Endothelial cell (in vitro differentiated cells): ENCODE results near the gene P2RY11. TPM values are rescaled to one million over a fixed set of nuclear protein-coding genes. Genes with fewer than 3 reads are reported as not detected.
A peak's percentile ranks its signal among the peaks of the same experiment; 100 is the strongest.

Experiments used
- DNase-seq: peaks from one replicate; pipeline ENCODE4 v3.0.0; 2021; ENCODE audit warnings: low spot score
- H3K27ac Mint-ChIP-seq: one replicate; pipeline ENCODE4 v1.8.0; 2021; ENCODE audit warnings: mixed read lengths, inconsistent platforms; ENCODE audit not compliant: unreplicated experiment
- H3K27me3 Mint-ChIP-seq: one replicate; pipeline ENCODE4 v1.8.0; 2021; ENCODE audit warnings: mild to moderate bottlenecking, moderate library complexity, mixed read lengths, inconsistent platforms; ENCODE audit not compliant: unreplicated experiment
- H3K36me3 Mint-ChIP-seq: one replicate; pipeline ENCODE4 v1.8.0; 2021; ENCODE audit warnings: mild to moderate bottlenecking, low read depth, mixed read lengths, inconsistent platforms; ENCODE audit not compliant: unreplicated experiment
- H3K4me1 Mint-ChIP-seq: one replicate; pipeline ENCODE4 v1.8.0; 2021; ENCODE audit warnings: mild to moderate bottlenecking, mixed read lengths, inconsistent platforms; ENCODE audit not compliant: unreplicated experiment
- H3K4me3 Mint-ChIP-seq: one replicate; pipeline ENCODE4 v1.8.0; 2021; ENCODE audit warnings: mild to moderate bottlenecking, mixed read lengths, inconsistent platforms; ENCODE audit not compliant: unreplicated experiment
- H3K9me3 Mint-ChIP-seq: one replicate; pipeline ENCODE4 v1.8.0; 2021; ENCODE audit warnings: mixed read lengths, inconsistent platforms; ENCODE audit not compliant: unreplicated experiment
- CTCF ChIP-seq: fragments of 200-600 bp; sonication (generic); IDR thresholded peaks from one replicate; pipeline ENCODE4 v1.5.0; 2021; ENCODE audit warnings: antibody characterized with exemption; ENCODE audit not compliant: unreplicated experiment
- total RNA-seq: library from RNA; stranded (reverse); fragmentation: NEBNext Ultra II Directional; extraction: Animal tissue kit (Norgen Biotek cat#: 25700); gene quantifications from one replicate; pipeline ENCODE4 v1.2.1, GENCODE V29; 2021; ENCODE audit not compliant: unreplicated experiment

P2RY11 gene
- total RNA-seq, 1 donor from 2014 or later = 16.3 TPM

DNA sequence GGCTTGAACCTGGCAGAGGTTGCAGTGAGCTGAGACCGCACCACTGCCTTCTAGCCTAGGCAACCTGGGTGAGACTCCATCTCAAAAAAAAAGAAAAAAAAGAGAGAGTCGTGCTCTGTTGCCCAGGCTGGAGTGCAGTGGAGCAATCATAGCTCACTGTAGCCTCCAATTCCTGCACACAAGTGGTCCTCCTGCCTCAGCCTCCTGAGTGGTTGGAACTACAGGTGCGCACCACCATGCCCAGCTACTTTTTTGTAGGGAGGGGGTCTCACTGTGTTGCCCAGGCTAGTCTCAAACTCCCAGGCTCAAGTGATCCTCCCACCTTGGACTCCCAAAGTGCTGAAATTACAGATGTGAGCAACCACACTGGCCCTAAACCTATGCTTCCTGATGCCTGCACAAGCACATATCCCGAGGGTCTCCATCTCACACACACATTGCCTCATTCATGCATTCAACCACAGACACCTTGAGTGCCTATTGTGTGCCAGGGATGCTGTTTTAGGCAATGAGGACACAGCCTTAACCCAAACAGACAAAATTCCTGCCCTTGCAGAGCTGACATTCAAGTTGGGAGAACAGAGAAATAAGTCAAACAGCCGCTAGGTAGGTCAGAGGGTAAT is 11.2 kb upstream of the P2RY11 start:
- Mint-ChIP-seq H3K9me3 (no peaks in the 10 kb centered on the region), H3K36me3 (peaks cover 4% of the 10 kb centered on the region), H3K27ac (no peak overlapping the region), H3K4me3 (no peak overlapping the region), H3K27me3 (peaks cover 6% of the 10 kb centered on the region), H3K4me1 (peaks cover 5% of the 10 kb centered on the region)
- TF ChIP-seq CTCF = no peak
- no peak for DNase-seq

DNA sequence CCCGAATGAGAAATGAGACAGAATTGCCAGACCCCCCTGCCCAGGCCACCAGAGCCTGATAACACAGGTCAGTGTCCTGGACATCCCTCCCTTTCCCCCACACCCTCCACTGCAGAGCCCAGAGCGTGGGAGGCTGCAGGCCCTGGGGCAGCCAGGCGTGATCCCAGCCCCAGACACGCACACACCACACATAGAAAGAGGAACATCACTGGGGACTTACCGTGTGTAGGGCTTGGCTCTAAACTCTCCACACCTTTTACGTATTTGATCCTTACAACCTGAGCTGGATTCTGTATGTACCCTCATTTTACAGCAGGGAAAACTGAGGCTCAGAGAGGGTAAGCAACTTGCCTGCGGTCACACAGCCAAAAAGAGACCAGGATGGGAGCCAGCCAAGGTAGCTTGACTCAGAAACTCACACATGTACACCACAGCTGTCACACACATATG is 8.7 kb upstream of the P2RY11 start:
- no peak overlapping the region for H3K27ac Mint-ChIP-seq
- no peak overlapping the region for H3K4me3 Mint-ChIP-seq
- no peak for TF ChIP-seq CTCF
- DNase-seq = no peak
- peaks cover 11% of the 10 kb centered on the region for H3K27me3 Mint-ChIP-seq
- H3K4me1 Mint-ChIP-seq = peaks cover 14% of the 10 kb centered on the region
- peaks cover 7% of the 10 kb centered on the region for H3K36me3 Mint-ChIP-seq
- no peaks in the 10 kb centered on the region for H3K9me3 Mint-ChIP-seq

DNA sequence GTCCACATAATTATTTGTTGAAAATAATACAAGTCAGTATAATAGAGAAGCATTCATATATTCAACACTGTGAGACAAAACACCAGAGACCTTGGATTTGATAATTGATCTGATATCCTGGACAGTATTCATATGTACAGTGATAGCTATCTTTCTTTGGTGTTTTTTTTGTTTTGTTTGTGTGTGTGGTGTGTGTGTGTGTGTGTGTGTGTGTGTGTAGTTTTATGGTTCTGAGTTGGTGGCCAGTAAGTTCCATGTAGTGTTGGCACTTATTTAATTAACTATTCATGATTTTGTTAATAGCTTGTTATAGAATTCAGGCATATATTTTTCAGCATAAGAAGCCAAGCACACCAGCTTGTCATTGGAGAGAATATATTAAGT is 7.4 kb upstream of the P2RY11 start:
- peaks cover 9% of the 10 kb centered on the region for H3K27me3 Mint-ChIP-seq
- DNase-seq = no peak
- no peak overlapping the region for H3K27ac Mint-ChIP-seq
- no peaks in the 10 kb centered on the region for H3K9me3 Mint-ChIP-seq
- H3K4me3 Mint-ChIP-seq = no peak overlapping the region
- H3K36me3 Mint-ChIP-seq = peaks cover 7% of the 10 kb centered on the region
- TF ChIP-seq CTCF = no peak
- H3K4me1 Mint-ChIP-seq = peaks cover 14% of the 10 kb centered on the region

DNA sequence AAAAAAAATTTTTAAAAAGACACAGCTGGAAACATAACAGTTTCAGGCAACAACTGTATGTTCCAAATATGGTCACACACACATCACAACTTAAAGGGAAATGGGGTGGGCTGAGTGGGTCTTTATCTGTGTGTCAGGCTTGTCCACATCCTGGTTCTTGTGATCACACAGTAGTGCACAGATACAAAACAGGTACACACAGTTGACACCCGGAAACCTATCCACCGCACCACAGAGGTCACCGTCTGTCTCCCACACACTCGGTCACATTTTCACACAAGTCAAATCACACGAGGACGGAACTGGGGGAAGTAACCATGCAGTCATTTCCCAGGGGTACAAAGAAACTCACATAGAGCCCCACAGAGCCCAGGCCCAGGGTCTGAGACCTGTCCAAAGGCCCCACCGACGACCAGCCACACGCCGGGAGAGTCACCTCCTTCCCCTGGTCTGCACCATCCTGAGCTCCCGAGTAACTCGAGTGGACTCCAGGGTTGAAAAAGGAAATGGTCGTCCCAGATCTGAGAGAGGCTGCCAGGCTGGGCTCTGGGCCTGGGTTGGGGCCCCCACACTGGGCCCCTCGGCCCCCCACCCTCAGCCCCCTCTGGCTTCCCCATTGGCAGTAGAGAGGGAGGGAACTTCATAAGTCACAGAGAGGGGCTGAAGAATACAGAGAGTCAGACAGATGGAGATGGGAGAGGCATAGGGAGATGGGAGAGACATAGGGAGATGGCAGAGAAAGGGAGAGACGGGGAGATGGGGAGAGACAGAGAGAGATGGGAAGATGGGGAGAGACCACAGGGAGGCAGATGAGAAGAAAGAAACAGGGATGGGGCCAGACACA is 6.6 kb upstream of the P2RY11 start:
- peak overlapping the region; percentile 96 for H3K27ac Mint-ChIP-seq
- TF ChIP-seq CTCF = no peak
- no peak for DNase-seq
- peak overlapping the region; percentile 80 for H3K4me3 Mint-ChIP-seq
- peaks cover 9% of the 10 kb centered on the region for H3K27me3 Mint-ChIP-seq
- H3K9me3 Mint-ChIP-seq = no peaks in the 10 kb centered on the region
- H3K4me1 Mint-ChIP-seq = peaks cover 14% of the 10 kb centered on the region
- H3K36me3 Mint-ChIP-seq = peaks cover 12% of the 10 kb centered on the region
